ENCODE data around the gene CPA1. TPM values are rescaled to one million over a fixed set of nuclear protein-coding genes. Genes with fewer than 3 reads are reported as not detected.

CPA1 gene
- total and polyA plus RNA-seq, 2 of the 13 experiments (the other 11 are each of a cell fraction or from before 2014, with no cell fraction given): 0.20 to 0.58 TPM

GRCh38 chr7:130390486-130390885, 10.2 kb downstream of the CPA1 start (continued):
- TF ChIP-seq ZNF550 (CRISPR knock-in tag; IDR thresholded peaks at IDR 0.05; ENCODE audit: borderline replicate concordance): no peak

GRCh38 chr7:130393101-130393561, 12.8 kb downstream of the CPA1 start:
- Histone ChIP-seq H3K4me3 (replicated peaks in 1 of 3; ENCODE audit: insufficient read depth in 1 of 3, low read depth in 2 of 3, low read length in 3 of 3) (no peak overlapping the region), H3K4me2 (ENCODE audit: low read depth, low read length) (no peak overlapping the region), H3K79me2 (ENCODE audit: insufficient read depth, low read length) (no peaks in the 10 kb centered on the region), H3K4me1 (ENCODE audit: insufficient read depth, low read length) (no peaks in the 10 kb centered on the region; the same call in 1 of the 2 replicates), H3K27me3 (ENCODE audit: control insufficient read depth in 1 of 2, insufficient read depth in 2 of 2, low read length in 2 of 2) (no peaks in the 10 kb centered on the region), H3K27ac (ENCODE audit: extremely low read length, insufficient read depth, low read length) (no peak overlapping the region), H3K36me3 (replicated peaks in 1 of 2; ENCODE audit: control insufficient read depth in 1 of 2, insufficient read depth in 2 of 2, low read length in 2 of 2) (no peaks in the 10 kb centered on the region), H3K9me3 (ENCODE audit: low read length) (no peaks in the 10 kb centered on the region), H2AFZ (ENCODE audit: low read length) (no peak overlapping the region), H3K9ac (ENCODE audit: insufficient read depth, low read depth, low read length) (no peak overlapping the region), H4K20me1 (ENCODE audit: insufficient read depth, low read length) (no peaks in the 10 kb centered on the region)
- no peak for ATAC-seq
- 87% methylated on average over 5 of the region's 5 CpGs for WGBS (ENCODE audit: low lambda C conversion rate)
- POLR2A ChIA-PET: no interaction called here
- intact Hi-C loops (cut with micrococcal nuclease; ENCODE audit: unreplicated experiment) (no loop called here), in situ Hi-C loops (cut with HindIII; ENCODE audit: extremely low pct_ligation_motif_present, low pct_unique_long_range_greater_than_20kb) (no loop called here)
- BruUV-seq (replicated peaks): no TSS peak
- CTCF ChIA-PET (ENCODE audit: low intra/inter-chr PET ratio, low total read pairs): no interaction called here
- DNase-seq (ENCODE audit: low spot score): no peak
- no peak for FAIRE-seq
- no peak for TF ChIP-seq CREBL2 (CRISPR knock-in tag; IDR thresholded peaks at IDR 0.05; ENCODE audit: borderline replicate concordance)
- no peak for TF ChIP-seq PITX1 (CRISPR knock-in tag; IDR thresholded peaks at IDR 0.05)
- TF ChIP-seq LBX2 (CRISPR knock-in tag; IDR thresholded peaks at IDR 0.05; ENCODE audit: borderline replicate concordance): no peak
- no peak for TF ChIP-seq SYNCRIP (IDR thresholded peaks at IDR 0.05; ENCODE audit: insufficient read depth, low read depth, low read length)
- no peak for TF ChIP-seq ZSCAN9 (CRISPR knock-in tag; IDR thresholded peaks at IDR 0.05; ENCODE audit: borderline replicate concordance)
- TF ChIP-seq NR2F6 (IDR thresholded peaks at IDR 0.05): no peak
- TF ChIP-seq NR2F6 (CRISPR knock-in tag; IDR thresholded peaks at IDR 0.05): no peak
- TF ChIP-seq ZNF580 (CRISPR knock-in tag; IDR thresholded peaks at IDR 0.05; ENCODE audit: borderline replicate concordance, low read depth): no peak
- TF ChIP-seq CCAR2 (optimal IDR thresholded peaks at IDR 0.05; ENCODE audit: low read depth, low read length): no peak
- TF ChIP-seq MED1 (CRISPR knock-in tag; IDR thresholded peaks at IDR 0.05): no peak
- TF ChIP-seq ZNF331 (CRISPR knock-in tag; IDR thresholded peaks at IDR 0.05): no peak
